GM12878 (cell line): ENCODE measurements around the gene PTGER4. TPM values are rescaled to one million over a fixed set of nuclear protein-coding genes. Genes with fewer than 3 reads are reported as not detected.
"Not testable (repeated sequence)": the region's sequence is repeated elsewhere in the genome, so short reads cannot be mapped to it uniquely, and the experiment has no call there.

Experiments used
- ATAC-seq: fragments of 200-7000 bp; cut with Tn5 transposase; 3 replicates; pipeline ENCODE4 v1.9.1; 2020; ENCODE audit warnings: mild to moderate bottlenecking, moderate library complexity
- BruUV-seq: library from RNA; stranded (reverse); fragments of 400-500 nt; replicated peaks from 2 replicates; lab custom pipeline; 2021; lab: Mats Ljungman, UMichigan
- CTCF ChIA-PET: fragments of 300-600 bp; sonication (Branson Sonifier 250); formaldehyde crosslinking; extraction: SDS; loops from one replicate; lab custom pipeline; 2021; ENCODE audit warnings: inconsistent platforms; lab: Yijun Ruan, JAX
- POLR2A ChIA-PET: fragments of 350-600 bp; formaldehyde crosslinking; extraction: SDS; loops from one replicate; lab custom pipeline; 2021; ENCODE audit warnings: inconsistent platforms; lab: Charles Lee
- RAD21 ChIA-PET: fragments of 300-600 bp; sonication (Branson Sonifier 250); formaldehyde crosslinking; loops from one replicate; lab custom pipeline; 2023; ENCODE audit warnings: antibody characterized with exemption; ENCODE audit not compliant: unreplicated experiment; lab: Charles Lee
- SMC1A ChIA-PET: fragments of 300-600 bp; sonication (Branson Sonifier 250); formaldehyde crosslinking; loops from one replicate; lab custom pipeline; 2023; ENCODE audit not compliant: unreplicated experiment, uncharacterized antibody; lab: Charles Lee
- DNase-seq: peaks from one replicate; pipeline ENCODE4 v3.0.0-alpha.2; 2011; ENCODE audit warnings: low read depth, low spot score
- FAIRE-seq: peaks from 3 replicates; lab custom pipeline; 2011; peaks lifted over from hg19 to GRCh38; lab: Jason Lieb, UNC
- H2AFZ ChIP-seq: 2 replicates; pipeline ENCODE4 v1.6.0; 2011; ENCODE audit warnings: low read depth, low read length, control low read depth; ENCODE audit not compliant: control insufficient read depth
- H3K27ac ChIP-seq: 2 replicates; pipeline ENCODE4 v1.5.1; 2011; ENCODE audit warnings: control low read depth; ENCODE audit not compliant: control insufficient read depth, insufficient read depth
- H3K27me3 ChIP-seq, 2 experiments: replicated peaks in 1 of 2; 2 replicates each; pipeline versions ENCODE4 v1.6.0 to v1.6.1; 2011; ENCODE audit warnings: low read length in 1 of 2; ENCODE audit not compliant: control insufficient read depth in 2 of 2, insufficient read depth in 2 of 2
- H3K36me3 ChIP-seq, 2 experiments: 2 replicates each; pipeline ENCODE4 v1.5.1; 2011; ENCODE audit warnings: low read length in 1 of 2; ENCODE audit not compliant: control insufficient read depth in 2 of 2, insufficient read depth in 2 of 2
- H3K4me1 ChIP-seq: 2 replicates; pipeline ENCODE4 v1.6.1; 2011; ENCODE audit warnings: mild to moderate bottlenecking, low read length, moderate library complexity, mixed read lengths; ENCODE audit not compliant: control insufficient read depth, insufficient read depth
- H3K4me2 ChIP-seq: 2 replicates; pipeline ENCODE4 v1.6.0; 2011; ENCODE audit warnings: control low read depth; ENCODE audit not compliant: control insufficient read depth, insufficient read depth
- H3K4me3 ChIP-seq: fragments of 200-600 bp; sonication (generic); 2 replicates; pipeline ENCODE4 v1.5.1; 2016
- H3K79me2 ChIP-seq: 2 replicates; pipeline ENCODE4 v1.6.0; 2011; ENCODE audit warnings: low read length; ENCODE audit not compliant: control insufficient read depth, insufficient read depth
- H3K9ac ChIP-seq: 2 replicates; pipeline ENCODE4 v1.8.0; 2011; ENCODE audit warnings: low read length, control low read depth, mixed read lengths; ENCODE audit not compliant: control insufficient read depth, insufficient read depth
- H3K9me3 ChIP-seq: replicated peaks from 3 replicates; pipeline ENCODE4 v1.5.1; 2011; ENCODE audit warnings: mild to moderate bottlenecking, low read length; ENCODE audit not compliant: control insufficient read depth, insufficient read depth
- H4K20me1 ChIP-seq: 2 replicates; pipeline ENCODE4 v1.6.0; 2011; ENCODE audit not compliant: control insufficient read depth, insufficient read depth
- WGBS: methylation state at CpG from one replicate; pipeline ENCODE4 v1.1.6; 2016; ENCODE audit warnings: low lambda C conversion rate; ENCODE audit not compliant: insufficient replicate concordance, insufficient coverage; ENCODE audit errors: missing lambda C conversion rate; 5-methylcytosine and 5-hydroxymethylcytosine counted together
- in situ Hi-C: fragments of 300-500 bp; cut with MboI; formaldehyde crosslinking; loops from 9 replicates; pipeline ENCODE4 v1.14.3; 2018; ENCODE audit warnings: mixed read lengths
- intact Hi-C: fragments of 100-400 bp; cut with micrococcal nuclease; formaldehyde crosslinking; loops from one replicate; pipeline ENCODE4 v1.14.2; 2022; ENCODE audit not compliant: unreplicated experiment
- polyA plus RNA-seq, 11 experiments: library from polyadenylated mRNA; depleted of rRNA in 4 of 11; unstranded in 6 of 11; stranded (reverse) in 5 of 11; fragments of >200 nt; fragmentation: Nextera tagmentation in 4 of 11; fragmentation: Illumina TruSeq in 1 of 11; extraction: Ambion mirVana in 4 of 11; extraction: Trizol in 1 of 11; gene quantifications; 1 replicate in 1 of 11; 2 replicates in 10 of 11; pipeline versions ENCODE4 v1.2.1 to v1.2.3, GENCODE V29; 2011 to 2016; ENCODE audit warnings: inconsistent platforms in 2 of 11, missing spikeins in 2 of 11, low read depth in 1 of 11
- total RNA-seq, 4 experiments: library from RNA; depleted of rRNA in 3 of 4; stranded (reverse); fragments of >200 nt in 3 of 4; fragmentation: Illumina TruSeq in 1 of 4; extraction: Trizol in 1 of 4; gene quantifications; 2 replicates each; pipeline versions ENCODE4 v1.2.1 to v1.2.3, GENCODE V29; 2013 to 2021
- TF ChIP-seq, protein P1 (sequence below): fragments of 450-650 bp; IDR thresholded peaks from 2 replicates; pipeline ENCODE4 v1.6.1; 2018; ENCODE audit warnings: mild to moderate bottlenecking, low read depth, moderate library complexity; ENCODE audit not compliant: partially characterized antibody

Gene PTGER4
- total and polyA plus RNA-seq, 10 of the 15 experiments (the other 5 are each of a cell fraction or from before 2014, with no cell fraction given), result 0.15 to 3.7 (median 0.62) TPM

DNA sequence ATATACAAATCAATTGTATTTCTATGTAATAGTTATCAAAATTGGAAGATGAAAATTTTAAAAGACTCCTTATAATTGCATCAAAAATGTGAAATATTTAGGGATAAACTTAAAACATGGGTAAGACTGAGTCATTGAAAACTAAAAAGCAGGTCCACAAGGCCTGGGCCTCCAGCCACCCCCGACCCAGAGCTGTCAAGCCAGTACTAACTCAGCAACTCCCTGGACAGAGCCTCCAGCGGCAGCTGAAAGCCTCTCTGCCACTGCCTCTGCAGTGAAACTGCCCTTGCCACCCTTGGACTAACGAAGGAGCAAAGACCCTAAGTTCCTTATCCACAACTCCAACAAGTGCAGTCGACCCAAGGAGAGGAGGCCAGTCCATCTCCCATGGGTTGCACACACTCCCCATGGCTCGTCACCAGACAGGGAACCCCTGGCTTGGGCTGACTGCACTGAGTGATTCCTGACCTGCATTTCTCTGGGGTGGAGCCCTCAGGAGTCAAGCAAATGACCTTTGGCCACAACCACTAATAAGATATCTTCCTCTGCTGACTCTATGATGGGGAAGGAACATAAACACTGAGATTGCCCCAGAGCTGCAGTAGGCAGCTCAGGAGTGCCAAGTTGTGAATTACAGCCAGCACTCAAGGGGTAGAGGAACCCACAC is 20.5 kb downstream of the PTGER4 start:
- H3K27me3 ChIP-seq, result no peaks in the 10 kb centered on the region
- BruUV-seq, result no TSS peak
- in situ Hi-C loops (no loop called here), intact Hi-C loops (no loop called here)
- no peak overlapping the region for H3K4me3 ChIP-seq
- ATAC-seq, result no peak
- H2AFZ ChIP-seq, result no peak overlapping the region
- H3K27ac ChIP-seq, result no peak overlapping the region
- H3K4me1 ChIP-seq, result no peaks in the 10 kb centered on the region
- ChIA-PET POLR2A (no interaction called here), RAD21 (no interaction called here), CTCF (interaction anchor here (1.4 to 1.6 kb wide), 2 partner anchors 10 to 11 kb away, joined by 3 to 5 read pairs; no protein-coding TSS in a partner anchor)
- H3K4me2 ChIP-seq, result no peak overlapping the region
- no peak for DNase-seq
- no peaks in the 10 kb centered on the region; the same call in 1 of the 3 replicates for H3K9me3 ChIP-seq
- H3K9ac ChIP-seq, result no peak overlapping the region
- 47% methylated on average over 5 of the region's 5 CpGs for WGBS
- TF ChIP-seq, protein P1, sequence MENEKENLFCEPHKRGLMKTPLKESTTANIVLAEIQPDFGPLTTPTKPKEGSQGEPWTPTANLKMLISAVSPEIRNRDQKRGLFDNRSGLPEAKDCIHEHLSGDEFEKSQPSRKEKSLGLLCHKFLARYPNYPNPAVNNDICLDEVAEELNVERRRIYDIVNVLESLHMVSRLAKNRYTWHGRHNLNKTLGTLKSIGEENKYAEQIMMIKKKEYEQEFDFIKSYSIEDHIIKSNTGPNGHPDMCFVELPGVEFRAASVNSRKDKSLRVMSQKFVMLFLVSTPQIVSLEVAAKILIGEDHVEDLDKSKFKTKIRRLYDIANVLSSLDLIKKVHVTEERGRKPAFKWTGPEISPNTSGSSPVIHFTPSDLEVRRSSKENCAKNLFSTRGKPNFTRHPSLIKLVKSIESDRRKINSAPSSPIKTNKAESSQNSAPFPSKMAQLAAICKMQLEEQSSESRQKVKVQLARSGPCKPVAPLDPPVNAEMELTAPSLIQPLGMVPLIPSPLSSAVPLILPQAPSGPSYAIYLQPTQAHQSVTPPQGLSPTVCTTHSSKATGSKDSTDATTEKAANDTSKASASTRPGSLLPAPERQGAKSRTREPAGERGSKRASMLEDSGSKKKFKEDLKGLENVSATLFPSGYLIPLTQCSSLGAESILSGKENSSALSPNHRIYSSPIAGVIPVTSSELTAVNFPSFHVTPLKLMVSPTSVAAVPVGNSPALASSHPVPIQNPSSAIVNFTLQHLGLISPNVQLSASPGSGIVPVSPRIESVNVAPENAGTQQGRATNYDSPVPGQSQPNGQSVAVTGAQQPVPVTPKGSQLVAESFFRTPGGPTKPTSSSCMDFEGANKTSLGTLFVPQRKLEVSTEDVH, result no peak
- TF ChIP-seq, all 136 proteins: peak for 0
- Histone ChIP-seq H3K79me2 (no peaks in the 10 kb centered on the region), H4K20me1 (no peaks in the 10 kb centered on the region), H3K36me3 (no peaks in the 10 kb centered on the region)
- SMC1A ChIA-PET, result interaction anchor here (1.8 kb wide), 1 partner anchor 14 kb away, joined by 6 read pairs; no protein-coding TSS in a partner anchor
- FAIRE-seq, result no peak

- ATAC-seq, H3K36me3 ChIP-seq, DNase-seq, in situ Hi-C loops, H4K20me1 ChIP-seq, FAIRE-seq, H3K27me3 ChIP-seq, RAD21 ChIA-PET, H2AFZ ChIP-seq, H3K4me3 ChIP-seq, H3K27ac ChIP-seq, BruUV-seq, H3K4me1 ChIP-seq, H3K9me3 ChIP-seq, POLR2A ChIA-PET, H3K79me2 ChIP-seq, H3K4me2 ChIP-seq, H3K9ac ChIP-seq, intact Hi-C loops: not testable (repeated sequence)
- ChIA-PET SMC1A (interaction anchor here (1.8 kb wide), 1 partner anchor 16 kb away, joined by 6 read pairs; no protein-coding TSS in a partner anchor), CTCF (interaction anchor here (1.2 kb wide), 1 partner anchor 33 kb away, joined by 3 read pairs; no protein-coding TSS in a partner anchor)
These were observed 22.3 kb downstream of the PTGER4 start for GRCh38 chr5:40702027-40702426.

GRCh38 chr5:40705484-40705883 is 25.8 kb downstream of the PTGER4 start:
- intact Hi-C loops, H2AFZ ChIP-seq, BruUV-seq, H3K9ac ChIP-seq, H3K79me2 ChIP-seq, RAD21 ChIA-PET, POLR2A ChIA-PET, H3K27me3 ChIP-seq, in situ Hi-C loops, ATAC-seq, H3K9me3 ChIP-seq, H4K20me1 ChIP-seq, FAIRE-seq, H3K4me2 ChIP-seq, H3K27ac ChIP-seq, DNase-seq, H3K4me1 ChIP-seq, H3K36me3 ChIP-seq, H3K4me3 ChIP-seq: not testable (repeated sequence)
- 88% methylated on average over 1 of the region's 1 CpG for WGBS
- CTCF ChIA-PET, result interaction anchor here (0.9 to 3.1 kb wide), 5 partner anchors 8 to 989 kb away, joined by 3 to 14 read pairs (median 3); no protein-coding TSS in a partner anchor
- SMC1A ChIA-PET, result interaction anchor here (0.8 to 2.3 kb wide), 2 partner anchors 10 to 39 kb away, joined by 3 to 5 read pairs; no protein-coding TSS in a partner anchor
